ENCODE data around the gene LYST.

LYST gene

DNA sequence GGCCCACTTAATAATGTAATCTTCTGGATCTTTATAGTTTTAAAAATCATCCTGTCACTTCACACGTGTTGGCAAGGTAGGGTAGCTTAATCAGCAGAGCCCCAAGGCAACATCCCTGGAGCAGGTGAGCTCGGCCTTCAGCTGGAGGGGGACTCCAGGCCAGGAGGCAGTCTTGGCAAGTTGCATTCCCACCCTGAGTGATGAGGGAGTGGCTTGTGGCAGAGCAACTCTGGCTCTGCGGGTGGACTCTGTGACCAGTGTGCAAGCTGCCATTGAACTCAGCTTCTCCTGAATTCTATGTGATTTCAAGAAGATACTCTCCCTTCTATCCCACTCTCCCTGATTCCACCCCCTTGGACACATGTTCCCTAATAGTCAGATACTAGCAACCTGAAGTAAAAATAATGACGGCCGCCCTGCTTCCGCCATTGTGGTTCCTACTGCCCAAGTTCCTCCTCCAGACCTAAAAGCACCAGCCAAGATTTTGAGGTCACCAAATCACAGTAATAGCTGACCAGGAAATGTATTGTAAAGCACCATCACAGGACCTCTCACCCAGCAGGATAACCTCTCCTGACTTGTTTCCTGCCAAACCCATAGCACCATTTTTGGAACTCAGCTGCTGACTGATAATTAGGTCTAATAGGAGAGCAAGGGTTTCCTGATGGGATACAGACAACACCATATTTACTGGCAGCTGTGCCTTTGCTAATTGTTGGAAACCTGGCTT, 11.5 kb upstream of the LYST start:
- Histone ChIP-seq H3K79me2 (ENCODE audit: insufficient read depth, low read length) (no peaks in the 10 kb centered on the region), H3K9me3 (ENCODE audit: insufficient read depth, low read depth, low read length) (no peaks in the 10 kb centered on the region), H3K36me3 (ENCODE audit: insufficient read depth, low read length) (no peaks in the 10 kb centered on the region), H3K9me2 (replicated peaks; ENCODE audit: low read depth, low read length) (no peaks in the 10 kb centered on the region), H3K4me1 (ENCODE audit: insufficient read depth, low read length, poor library complexity, severe bottlenecking) (no peaks in the 10 kb centered on the region), H4K20me1 (ENCODE audit: insufficient read depth, low read length, poor library complexity, severe bottlenecking) (no peaks in the 10 kb centered on the region), H3K27me3 (ENCODE audit: insufficient read depth, low read length, poor library complexity, severe bottlenecking) (no peaks in the 10 kb centered on the region), H3K9ac (ENCODE audit: low read depth, low read length, poor library complexity, severe bottlenecking) (no peak overlapping the region), H3F3A (ENCODE audit: low read depth) (no peaks in the 10 kb centered on the region), H3K4me3 (ENCODE audit: low read length, poor library complexity, severe bottlenecking) (no peak overlapping the region), H3K4me2 (ENCODE audit: low read depth, low read length, poor library complexity, severe bottlenecking) (no peak overlapping the region), H2AFZ (ENCODE audit: low read length) (no peak overlapping the region)
- TF ChIP-seq EZH2phosphoT487 (IDR thresholded peaks at IDR 0.05; ENCODE audit: borderline replicate concordance) = no peak
- TF ChIP-seq, protein P1, sequence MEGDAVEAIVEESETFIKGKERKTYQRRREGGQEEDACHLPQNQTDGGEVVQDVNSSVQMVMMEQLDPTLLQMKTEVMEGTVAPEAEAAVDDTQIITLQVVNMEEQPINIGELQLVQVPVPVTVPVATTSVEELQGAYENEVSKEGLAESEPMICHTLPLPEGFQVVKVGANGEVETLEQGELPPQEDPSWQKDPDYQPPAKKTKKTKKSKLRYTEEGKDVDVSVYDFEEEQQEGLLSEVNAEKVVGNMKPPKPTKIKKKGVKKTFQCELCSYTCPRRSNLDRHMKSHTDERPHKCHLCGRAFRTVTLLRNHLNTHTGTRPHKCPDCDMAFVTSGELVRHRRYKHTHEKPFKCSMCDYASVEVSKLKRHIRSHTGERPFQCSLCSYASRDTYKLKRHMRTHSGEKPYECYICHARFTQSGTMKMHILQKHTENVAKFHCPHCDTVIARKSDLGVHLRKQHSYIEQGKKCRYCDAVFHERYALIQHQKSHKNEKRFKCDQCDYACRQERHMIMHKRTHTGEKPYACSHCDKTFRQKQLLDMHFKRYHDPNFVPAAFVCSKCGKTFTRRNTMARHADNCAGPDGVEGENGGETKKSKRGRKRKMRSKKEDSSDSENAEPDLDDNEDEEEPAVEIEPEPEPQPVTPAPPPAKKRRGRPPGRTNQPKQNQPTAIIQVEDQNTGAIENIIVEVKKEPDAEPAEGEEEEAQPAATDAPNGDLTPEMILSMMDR (conservative IDR thresholded peaks at IDR 0.05; ENCODE audit: low read length) = no peak

- Histone ChIP-seq H3K4me1 (ENCODE audit: insufficient read depth, low read length, poor library complexity, severe bottlenecking) (no peaks in the 10 kb centered on the region), H2AFZ (ENCODE audit: low read length) (no peak overlapping the region), H3K4me2 (ENCODE audit: low read depth, low read length, poor library complexity, severe bottlenecking) (no peak overlapping the region), H3K9me2 (replicated peaks; ENCODE audit: low read depth, low read length) (no peaks in the 10 kb centered on the region), H3K9me3 (ENCODE audit: insufficient read depth, low read depth, low read length) (no peaks in the 10 kb centered on the region), H3F3A (ENCODE audit: low read depth) (no peaks in the 10 kb centered on the region), H3K36me3 (ENCODE audit: insufficient read depth, low read length) (no peaks in the 10 kb centered on the region), H4K20me1 (ENCODE audit: insufficient read depth, low read length, poor library complexity, severe bottlenecking) (no peaks in the 10 kb centered on the region), H3K4me3 (ENCODE audit: low read length, poor library complexity, severe bottlenecking) (no peak overlapping the region), H3K27me3 (ENCODE audit: insufficient read depth, low read length, poor library complexity, severe bottlenecking) (no peaks in the 10 kb centered on the region), H3K79me2 (ENCODE audit: insufficient read depth, low read length) (no peaks in the 10 kb centered on the region), H3K9ac (ENCODE audit: low read depth, low read length, poor library complexity, severe bottlenecking) (no peak overlapping the region)
- TF ChIP-seq EZH2phosphoT487 (IDR thresholded peaks at IDR 0.05; ENCODE audit: borderline replicate concordance) = no peak
- TF ChIP-seq, protein P1 (conservative IDR thresholded peaks at IDR 0.05; ENCODE audit: low read length) = no peak
Measured at GRCh38 chr1:235876402-235876841, 9.7 kb upstream of the LYST start.

DNA sequence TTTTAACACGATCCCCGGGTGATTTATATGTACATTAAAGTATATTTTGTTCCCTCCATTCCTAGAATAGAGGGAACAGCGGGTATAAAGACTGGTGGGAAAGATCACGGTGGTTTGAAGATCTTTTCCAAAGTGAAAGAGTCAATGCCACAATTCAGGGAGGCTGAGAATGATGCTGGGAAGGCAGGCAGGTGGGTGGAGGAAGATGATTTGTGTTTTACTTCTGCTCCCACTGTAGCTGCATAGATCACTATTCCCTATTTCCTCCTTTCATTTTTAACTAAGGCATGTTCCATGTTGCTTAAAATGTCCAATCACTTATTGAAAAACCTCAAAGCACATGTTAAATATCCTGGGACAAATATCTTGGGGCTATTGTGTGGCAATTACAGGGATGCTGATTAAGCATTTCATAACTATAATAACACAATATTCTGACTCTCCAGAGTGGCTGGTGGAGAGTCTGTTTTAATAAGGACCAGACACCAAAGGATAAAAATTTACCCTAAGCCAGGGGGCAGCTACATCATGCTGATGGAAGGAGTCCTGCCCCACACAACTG, 8.4 kb upstream of the LYST start:
- no peak overlapping the region for H2AFZ ChIP-seq (ENCODE audit: low read length)
- no peak overlapping the region for H3K9ac ChIP-seq (ENCODE audit: low read depth, low read length, poor library complexity, severe bottlenecking)
- no peaks in the 10 kb centered on the region for H3K36me3 ChIP-seq (ENCODE audit: insufficient read depth, low read length)
- no peaks in the 10 kb centered on the region for H3K9me2 ChIP-seq (replicated peaks; ENCODE audit: low read depth, low read length)
- TF ChIP-seq, protein P1 (conservative IDR thresholded peaks at IDR 0.05; ENCODE audit: low read length) = no peak
- TF ChIP-seq EZH2phosphoT487 (IDR thresholded peaks at IDR 0.05; ENCODE audit: borderline replicate concordance) = no peak
- no peaks in the 10 kb centered on the region for H3K4me1 ChIP-seq (ENCODE audit: insufficient read depth, low read length, poor library complexity, severe bottlenecking)
- H3K4me2 ChIP-seq (ENCODE audit: low read depth, low read length, poor library complexity, severe bottlenecking) = no peak overlapping the region
- no peaks in the 10 kb centered on the region for H4K20me1 ChIP-seq (ENCODE audit: insufficient read depth, low read length, poor library complexity, severe bottlenecking)
- no peaks in the 10 kb centered on the region for H3F3A ChIP-seq (ENCODE audit: low read depth)
- H3K27me3 ChIP-seq (ENCODE audit: insufficient read depth, low read length, poor library complexity, severe bottlenecking) = no peaks in the 10 kb centered on the region
- H3K9me3 ChIP-seq (ENCODE audit: insufficient read depth, low read depth, low read length) = no peaks in the 10 kb centered on the region
- no peaks in the 10 kb centered on the region for H3K79me2 ChIP-seq (ENCODE audit: insufficient read depth, low read length)
- no peak overlapping the region for H3K4me3 ChIP-seq (ENCODE audit: low read length, poor library complexity, severe bottlenecking)
